AG10803 (cell line): Measurements from ENCODE around the gene PLAGL1.

Experiments
- DNase-seq: peaks from one replicate; pipeline ENCODE4 v3.0.0; 2010; ENCODE audit warnings: low read depth
- H3K4me3 ChIP-seq: 2 replicates; pipeline ENCODE4 v1.5.1; 2011; ENCODE audit warnings: mild to moderate bottlenecking, low read length, control low read depth
- CTCF ChIP-seq: conservative IDR thresholded peaks from 2 replicates; pipeline ENCODE4 v1.5.1; 2011; ENCODE audit warnings: mild to moderate bottlenecking, low read length, control low read depth, inconsistent platforms

PLAGL1 gene

GRCh38 chr6:143957679-143958274 lies 50.3 kb downstream of the PLAGL1 start:
- H3K4me3 ChIP-seq, result no peak overlapping the region
- DNase-seq, result no peak
- no peak for TF ChIP-seq CTCF

GRCh38 chr6:143955971-143956370 lies 52.1 kb downstream of the PLAGL1 start:
- DNase-seq, result no peak
- no peak overlapping the region for H3K4me3 ChIP-seq
- TF ChIP-seq CTCF, result no peak

- DNase-seq, result no peak
- no peak for TF ChIP-seq CTCF
Observed at GRCh38 chr6:143953922-143954321, 54.1 kb downstream of the PLAGL1 start.

GRCh38 chr6:143952947-143953701 lies 54.9 kb downstream of the PLAGL1 start:
- no peak for DNase-seq
- no peak for TF ChIP-seq CTCF
- no peak overlapping the region for H3K4me3 ChIP-seq

More at GRCh38 chr6:143953922-143954321, 54.1 kb downstream of the PLAGL1 start:
- no peak overlapping the region for H3K4me3 ChIP-seq

- no peak for DNase-seq
- H3K4me3 ChIP-seq, result no peak overlapping the region
- no peak for TF ChIP-seq CTCF
Observed at GRCh38 chr6:143952060-143952778, 55.8 kb downstream of the PLAGL1 start.

GRCh38 chr6:143950875-143951274 lies 57.2 kb downstream of the PLAGL1 start:
- no peak overlapping the region for H3K4me3 ChIP-seq
- no peak for TF ChIP-seq CTCF
- no peak for DNase-seq
